Measurements from ENCODE around the gene KRTAP10-2.

DNA sequence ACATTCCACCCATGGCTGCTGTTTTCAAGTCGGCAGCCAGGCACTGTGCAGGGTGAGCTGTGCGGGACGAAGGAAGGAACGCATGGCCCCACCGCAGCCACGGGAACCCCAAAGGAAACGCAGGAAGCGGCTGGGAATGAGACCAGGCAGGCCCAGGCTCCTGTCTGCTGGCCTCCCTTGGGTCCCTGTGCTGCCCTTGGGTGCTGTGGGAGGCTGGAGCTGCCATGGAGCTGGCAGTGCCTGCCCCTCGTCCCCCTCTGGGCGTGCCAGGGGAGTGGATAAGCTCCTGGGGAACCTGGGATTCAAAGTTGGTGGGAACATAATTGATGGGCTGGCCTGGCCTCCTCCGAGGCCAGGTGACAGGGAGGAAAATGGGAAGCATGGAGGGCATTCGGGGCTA is 17.0 kb upstream of the KRTAP10-2 start:
- TF ChIP-seq POLR2AphosphoS5 (IDR thresholded peaks at IDR 0.05; ENCODE audit: low read depth, low read length): no peak
- TF ChIP-seq, protein P1, sequence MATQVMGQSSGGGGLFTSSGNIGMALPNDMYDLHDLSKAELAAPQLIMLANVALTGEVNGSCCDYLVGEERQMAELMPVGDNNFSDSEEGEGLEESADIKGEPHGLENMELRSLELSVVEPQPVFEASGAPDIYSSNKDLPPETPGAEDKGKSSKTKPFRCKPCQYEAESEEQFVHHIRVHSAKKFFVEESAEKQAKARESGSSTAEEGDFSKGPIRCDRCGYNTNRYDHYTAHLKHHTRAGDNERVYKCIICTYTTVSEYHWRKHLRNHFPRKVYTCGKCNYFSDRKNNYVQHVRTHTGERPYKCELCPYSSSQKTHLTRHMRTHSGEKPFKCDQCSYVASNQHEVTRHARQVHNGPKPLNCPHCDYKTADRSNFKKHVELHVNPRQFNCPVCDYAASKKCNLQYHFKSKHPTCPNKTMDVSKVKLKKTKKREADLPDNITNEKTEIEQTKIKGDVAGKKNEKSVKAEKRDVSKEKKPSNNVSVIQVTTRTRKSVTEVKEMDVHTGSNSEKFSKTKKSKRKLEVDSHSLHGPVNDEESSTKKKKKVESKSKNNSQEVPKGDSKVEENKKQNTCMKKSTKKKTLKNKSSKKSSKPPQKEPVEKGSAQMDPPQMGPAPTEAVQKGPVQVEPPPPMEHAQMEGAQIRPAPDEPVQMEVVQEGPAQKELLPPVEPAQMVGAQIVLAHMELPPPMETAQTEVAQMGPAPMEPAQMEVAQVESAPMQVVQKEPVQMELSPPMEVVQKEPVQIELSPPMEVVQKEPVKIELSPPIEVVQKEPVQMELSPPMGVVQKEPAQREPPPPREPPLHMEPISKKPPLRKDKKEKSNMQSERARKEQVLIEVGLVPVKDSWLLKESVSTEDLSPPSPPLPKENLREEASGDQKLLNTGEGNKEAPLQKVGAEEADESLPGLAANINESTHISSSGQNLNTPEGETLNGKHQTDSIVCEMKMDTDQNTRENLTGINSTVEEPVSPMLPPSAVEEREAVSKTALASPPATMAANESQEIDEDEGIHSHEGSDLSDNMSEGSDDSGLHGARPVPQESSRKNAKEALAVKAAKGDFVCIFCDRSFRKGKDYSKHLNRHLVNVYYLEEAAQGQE (IDR thresholded peaks at IDR 0.05; ENCODE audit: insufficient read depth in 1 of 2, low read depth in 2 of 2, low read length in 2 of 2): no peak
- no peak for TF ChIP-seq FOXP2 (optimal IDR thresholded peaks at IDR 0.05; ENCODE audit: borderline replicate concordance, extremely low read depth, extremely low read length, insufficient read depth)

All from PFSK-1 (cell line).